Skin epidermis (tissue), 12 donors: ENCODE data around the gene VPS41.
"Not testable (repeated sequence)": the region's sequence is repeated elsewhere in the genome, so short reads cannot be mapped to it uniquely, and the experiment has no call there.

Experiments used
- H3K27ac ChIP-seq, 21 experiments: fragments of 200-600 bp; sonication (generic) in 11 of 21; one replicate each; pipeline ENCODE4 v1.5.0; 2020; ENCODE audit warnings: mild to moderate bottlenecking in 3 of 21, inconsistent platforms in 2 of 21, moderate library complexity in 2 of 21
- H3K4me3 ChIP-seq, 7 experiments: fragments of 200-600 bp; sonication (generic) in 2 of 7; one replicate each; pipeline ENCODE4 v1.5.0; 2020; ENCODE audit warnings: inconsistent platforms in 2 of 7, mild to moderate bottlenecking in 2 of 7, moderate library complexity in 1 of 7

Gene VPS41

DNA sequence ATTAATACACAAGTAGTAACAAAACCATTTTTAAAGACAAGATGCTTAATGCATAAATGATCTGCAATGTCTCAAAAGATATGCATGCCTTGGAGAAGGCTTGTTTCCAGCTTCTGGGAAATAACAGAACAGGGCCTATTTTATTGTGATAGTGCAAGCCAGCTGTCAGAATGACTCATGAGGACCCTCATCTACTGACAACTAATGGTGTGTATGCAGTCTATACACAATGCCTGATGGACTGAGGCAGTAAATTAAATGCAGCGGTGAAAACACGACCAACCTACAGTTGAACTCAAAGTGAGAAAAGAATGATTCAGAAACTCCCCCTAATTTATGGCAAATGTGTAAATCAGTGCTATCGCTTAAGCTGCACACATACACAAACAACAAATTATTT is 46.3 kb downstream of the VPS41 start:
- Histone ChIP-seq H3K27ac (no peak overlapping the region), H3K4me3 (no peak overlapping the region)

GRCh38 chr7:38858259-38858884 is 50.6 kb downstream of the VPS41 start:
- H3K27ac ChIP-seq, result peak overlapping the region in 1 of 21 experiments; percentile 9
- no peak overlapping the region for H3K4me3 ChIP-seq

DNA sequence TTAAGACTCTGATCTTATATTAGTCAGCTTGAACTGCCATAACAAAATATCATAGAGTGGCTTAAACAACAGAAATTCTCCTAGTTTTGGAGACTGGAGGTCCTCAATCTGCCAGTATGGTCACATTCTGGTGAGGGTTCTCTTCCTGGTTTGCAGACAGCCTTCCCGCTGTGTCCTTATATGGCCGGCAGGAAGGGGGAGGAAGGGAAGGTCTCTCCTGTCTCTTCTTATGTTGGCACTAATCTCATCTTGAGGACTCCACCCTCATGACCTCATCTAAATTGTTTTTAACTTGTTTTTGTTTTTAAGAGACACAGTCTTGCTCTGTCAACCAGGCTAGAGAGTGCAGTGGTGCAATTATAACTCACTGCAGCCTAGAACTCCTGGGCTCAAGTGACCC is 53.1 kb downstream of the VPS41 start:
- H3K4me3 ChIP-seq, result no peak overlapping the region
- no peak overlapping the region for H3K27ac ChIP-seq

GRCh38 chr7:38855386-38855785 is 53.6 kb downstream of the VPS41 start:
- no peak overlapping the region for H3K27ac ChIP-seq
- H3K4me3 ChIP-seq, result no peak overlapping the region

DNA sequence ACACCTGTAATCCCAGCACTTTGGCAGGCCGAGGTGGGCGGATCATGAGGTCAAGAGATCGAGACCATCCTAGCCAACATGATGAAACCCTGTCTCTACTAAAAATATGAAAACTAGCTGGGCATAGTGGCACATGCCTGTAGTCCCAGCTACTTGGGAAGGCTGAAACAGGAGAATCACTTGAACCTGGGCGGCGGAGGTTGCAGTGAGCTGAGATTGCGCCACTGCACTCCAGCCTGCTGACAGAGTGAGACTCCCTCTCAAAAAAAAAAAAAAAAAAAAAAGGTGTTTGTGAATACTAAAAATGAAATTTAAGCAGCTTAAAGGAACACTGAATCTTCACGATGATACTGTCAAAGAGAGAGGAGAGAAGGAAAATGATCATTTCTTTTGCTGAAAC is 54.0 kb downstream of the VPS41 start:
- not testable (repeated sequence) for H3K27ac ChIP-seq, H3K4me3 ChIP-seq

- H3K4me3 ChIP-seq, result no peak overlapping the region
- no peak overlapping the region for H3K27ac ChIP-seq
Measured at GRCh38 chr7:38851321-38851720, 57.7 kb downstream of the VPS41 start.

GRCh38 chr7:38846280-38846679 is 62.7 kb downstream of the VPS41 start:
- H3K27ac ChIP-seq, result peak overlapping the region in 1 of 21 experiments; percentile 7
- H3K4me3 ChIP-seq, result no peak overlapping the region

DNA sequence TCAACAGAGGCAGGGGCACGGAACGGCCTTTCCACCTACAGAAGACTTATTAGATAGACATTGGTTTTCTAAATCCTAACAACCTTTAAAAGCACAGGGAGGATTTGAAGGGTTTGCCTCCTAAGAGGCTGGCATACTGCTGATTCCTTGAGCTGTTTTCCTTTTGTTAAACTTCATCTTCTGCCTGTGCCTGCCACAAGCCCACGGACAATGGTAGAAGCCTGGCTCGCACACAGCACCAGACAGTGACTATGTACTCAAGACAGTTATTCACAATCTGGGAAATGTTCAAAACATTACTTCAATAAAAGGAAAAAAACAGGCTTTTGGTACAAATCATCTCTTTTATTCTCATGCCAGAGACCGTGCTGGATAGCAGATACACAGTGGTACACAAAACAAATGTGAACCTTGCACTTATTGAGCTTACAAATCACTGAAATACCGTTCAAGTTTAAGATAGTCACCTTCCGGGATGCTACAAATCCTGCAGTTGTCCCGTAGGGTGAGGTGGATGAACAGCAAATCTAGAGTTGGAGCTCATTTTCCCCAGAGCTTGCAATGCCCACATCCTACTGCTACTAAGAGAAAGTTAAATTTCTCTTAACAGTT is 63.9 kb downstream of the VPS41 start:
- Histone ChIP-seq H3K27ac (no peak overlapping the region), H3K4me3 (no peak overlapping the region)

DNA sequence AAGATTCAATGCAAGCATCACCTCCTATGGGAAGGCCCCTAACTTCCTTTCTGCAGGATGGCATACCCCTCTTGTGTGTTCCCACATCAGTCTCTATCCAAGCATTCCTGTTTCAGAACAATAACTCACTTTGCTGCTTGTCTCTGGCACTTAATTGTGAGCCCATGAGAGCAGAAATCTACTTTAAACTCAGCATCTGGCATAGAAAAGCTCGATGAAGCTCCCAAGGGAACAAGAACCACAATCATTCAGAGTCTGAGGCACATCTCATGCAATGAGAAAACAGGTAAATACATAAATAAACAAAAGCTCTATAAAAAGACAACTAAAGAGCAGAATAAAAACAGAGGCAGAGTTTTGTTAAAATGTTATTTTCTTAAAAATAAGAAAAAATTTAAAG is 66.2 kb downstream of the VPS41 start:
- no peak overlapping the region for H3K27ac ChIP-seq
- no peak overlapping the region for H3K4me3 ChIP-seq

- no peak overlapping the region for H3K27ac ChIP-seq
- H3K4me3 ChIP-seq, result no peak overlapping the region
Measured at GRCh38 chr7:38840736-38841460, 68.1 kb downstream of the VPS41 start.

DNA sequence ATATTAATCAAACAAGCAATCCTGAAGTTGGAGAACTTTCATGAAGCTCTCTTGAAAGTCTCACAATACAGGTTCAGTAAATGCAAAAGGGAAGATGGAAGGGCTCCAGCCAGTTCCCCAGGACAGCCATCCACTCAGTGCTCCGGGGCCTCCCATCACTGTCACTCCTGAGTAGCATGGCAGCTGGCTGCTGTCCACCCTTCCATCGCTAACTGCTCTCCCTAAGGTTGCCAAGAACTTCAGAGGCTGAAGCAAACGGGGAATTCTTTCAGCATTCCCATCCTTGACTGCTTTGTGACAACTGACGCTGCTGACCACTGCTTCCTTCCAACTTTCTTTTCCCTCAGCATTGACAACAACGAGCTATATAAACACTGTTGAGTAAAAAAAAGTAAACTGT is 69.1 kb downstream of the VPS41 start:
- Histone ChIP-seq H3K27ac (no peak overlapping the region), H3K4me3 (no peak overlapping the region)

GRCh38 chr7:38838725-38839385 is 70.1 kb downstream of the VPS41 start:
- Histone ChIP-seq H3K27ac (no peak overlapping the region), H3K4me3 (no peak overlapping the region)

GRCh38 chr7:38834357-38834756 is 74.6 kb downstream of the VPS41 start:
- Histone ChIP-seq H3K4me3 (no peak overlapping the region), H3K27ac (no peak overlapping the region)

DNA sequence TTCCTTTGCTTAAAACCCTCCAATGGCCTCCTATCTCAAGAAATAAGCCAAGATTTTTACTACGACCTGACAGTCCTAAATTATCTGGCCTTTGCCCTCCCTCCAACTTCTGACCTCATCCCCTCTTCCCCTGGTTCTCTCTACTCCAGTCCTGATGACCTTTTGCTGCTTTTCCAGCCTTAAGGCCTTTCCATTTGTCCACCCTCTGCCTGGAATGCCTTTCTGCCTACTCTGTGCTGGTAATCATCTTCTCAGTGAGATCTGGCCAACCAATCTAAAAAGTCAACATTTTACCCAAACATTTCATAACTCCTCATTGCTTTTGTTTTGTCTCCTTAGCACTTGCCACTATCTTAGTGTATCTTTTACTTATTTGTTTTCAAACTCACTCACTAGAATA is 75.7 kb downstream of the VPS41 start:
- Histone ChIP-seq H3K4me3 (no peak overlapping the region), H3K27ac (no peak overlapping the region)

GRCh38 chr7:38831259-38831996 is 77.6 kb downstream of the VPS41 start:
- no peak overlapping the region for H3K4me3 ChIP-seq
- H3K27ac ChIP-seq, result no peak overlapping the region

GRCh38 chr7:38830826-38831225 is 78.2 kb downstream of the VPS41 start:
- H3K4me3 ChIP-seq, result no peak overlapping the region
- no peak overlapping the region for H3K27ac ChIP-seq

- Histone ChIP-seq H3K4me3 (no peak overlapping the region), H3K27ac (no peak overlapping the region)
Measured at GRCh38 chr7:38829488-38830165, 79.4 kb downstream of the VPS41 start.

GRCh38 chr7:38828026-38828425 is 81.0 kb downstream of the VPS41 start:
- Histone ChIP-seq H3K27ac (no peak overlapping the region), H3K4me3 (no peak overlapping the region)

- H3K4me3 ChIP-seq, result no peak overlapping the region
- H3K27ac ChIP-seq, result peak overlapping the region in 6 of 21 experiments; percentile 2 to 58 (median 20)
Measured at GRCh38 chr7:38825721-38826440, 83.1 kb downstream of the VPS41 start.
